GM23338 (cell line): Measurements from ENCODE around the gene VSIG10L. TPM values are rescaled to one million over a fixed set of nuclear protein-coding genes. Genes with fewer than 3 reads are reported as not detected.

Experiments used
- ATAC-seq: fragments of 200-7000 bp; cut with Tn5 transposase; 3 replicates; pipeline ENCODE4 v1.9.1; 2020
- DNase-seq: peaks from one replicate; pipeline ENCODE4 v3.0.0-alpha.2; 2015; ENCODE audit warnings: low spot score
- H2AFZ ChIP-seq: fragments of 200-600 bp; sonication (generic); 2 replicates; pipeline ENCODE4 v1.8.0; 2016; ENCODE audit warnings: antibody characterized with exemption, mild to moderate bottlenecking, moderate library complexity
- H3F3A ChIP-seq: fragments of 200-600 bp; sonication (generic); replicated peaks from 2 replicates; pipeline ENCODE4 v1.8.0; 2017; ENCODE audit warnings: antibody characterized with exemption, mixed run types, low read depth
- H3K27ac ChIP-seq: fragments of 200-600 bp; sonication (generic); 2 replicates; pipeline ENCODE4 v1.6.1; 2016; ENCODE audit warnings: low read depth
- H3K27me3 ChIP-seq: fragments of 200-600 bp; sonication (generic); 2 replicates; pipeline ENCODE4 v1.8.0; 2016; ENCODE audit warnings: mild to moderate bottlenecking, mixed run types, moderate library complexity; ENCODE audit not compliant: insufficient read depth
- H3K36me3 ChIP-seq: fragments of 200-600 bp; sonication (generic); 2 replicates; pipeline ENCODE4 v1.8.0; 2016; ENCODE audit warnings: mild to moderate bottlenecking; ENCODE audit not compliant: insufficient read depth
- H3K4me1 ChIP-seq: fragments of 200-600 bp; sonication (generic); 2 replicates; pipeline ENCODE4 v1.8.0; 2016; ENCODE audit warnings: mild to moderate bottlenecking, moderate library complexity; ENCODE audit not compliant: insufficient read depth
- H3K4me2 ChIP-seq: fragments of 200-600 bp; sonication (generic); 2 replicates; pipeline ENCODE4 v1.7.1; 2017; ENCODE audit warnings: mixed run types
- H3K4me3 ChIP-seq: fragments of 200-600 bp; sonication (generic); 2 replicates; pipeline ENCODE4 v1.6.1; 2016; ENCODE audit warnings: mixed run types
- H3K79me2 ChIP-seq: fragments of 200-600 bp; sonication (generic); replicated peaks from 2 replicates; pipeline ENCODE4 v1.8.0; 2017; ENCODE audit warnings: mild to moderate bottlenecking; ENCODE audit not compliant: insufficient read depth
- H3K9me2 ChIP-seq: fragments of 200-600 bp; sonication (generic); 2 replicates; pipeline ENCODE4 v1.8.0; 2017; ENCODE audit not compliant: insufficient read depth
- H4K20me1 ChIP-seq: fragments of 200-600 bp; sonication (generic); replicated peaks from 2 replicates; pipeline ENCODE4 v1.8.0; 2017; ENCODE audit warnings: mild to moderate bottlenecking; ENCODE audit not compliant: insufficient read depth
- H3K27ac Mint-ChIP-seq: 2 replicates; pipeline ENCODE4 v1.8.0; 2020; ENCODE audit warnings: inconsistent platforms, mild to moderate bottlenecking, moderate library complexity, mixed read lengths
- H3K27me3 Mint-ChIP-seq: 3 replicates; pipeline ENCODE4 v1.8.0; 2022; ENCODE audit warnings: low read depth, mild to moderate bottlenecking, moderate library complexity, mixed read lengths, inconsistent platforms; ENCODE audit not compliant: insufficient read depth, poor library complexity
- H3K36me3 Mint-ChIP-seq: 3 replicates; pipeline ENCODE4 v1.8.0; 2021; ENCODE audit warnings: low read depth, mild to moderate bottlenecking, inconsistent platforms, moderate library complexity, mixed read lengths
- H3K4me1 Mint-ChIP-seq: 3 replicates; pipeline ENCODE4 v1.8.0; 2020; ENCODE audit warnings: mild to moderate bottlenecking, inconsistent platforms, mixed read lengths
- H3K4me3 Mint-ChIP-seq: 3 replicates; pipeline ENCODE4 v1.8.0; 2021; ENCODE audit warnings: moderate library complexity, mild to moderate bottlenecking, inconsistent platforms, mixed read lengths
- H3K9me3 Mint-ChIP-seq: 3 replicates; pipeline ENCODE4 v1.8.0; 2020; ENCODE audit warnings: moderate library complexity, mild to moderate bottlenecking, inconsistent platforms, mixed read lengths
- CREB1 ChIP-seq: fragments of 250-450 bp; sonication (Bioruptor Pico); IDR thresholded peaks from 2 replicates; pipeline ENCODE4 v1.5.0; 2020; ENCODE audit warnings: low read depth, mild to moderate bottlenecking, moderate library complexity
- CTCF ChIP-seq, 2 experiments: fragments of 200-600 bp in 1 of 2; sonication (generic) in 1 of 2; conservative IDR thresholded peaks; 2 replicates each; pipeline versions ENCODE4 v1.5.1 to v1.6.1; 2016 to 2017; ENCODE audit warnings: antibody characterized with exemption in 2 of 2, low read depth in 2 of 2, mild to moderate bottlenecking in 2 of 2, moderate library complexity in 1 of 2
- ETS1 ChIP-seq: IDR thresholded peaks from 2 replicates; pipeline ENCODE4 v1.6.1; 2016; ENCODE audit warnings: antibody characterized with exemption
- EZH2 ChIP-seq: fragments of 200-600 bp; sonication (generic); IDR thresholded peaks from one replicate; pipeline ENCODE4 v1.8.0; 2017; ENCODE audit warnings: antibody characterized with exemption, mild to moderate bottlenecking, low read depth; ENCODE audit not compliant: unreplicated experiment
- EZH2phosphoT487 ChIP-seq: fragments of 200-600 bp; sonication (generic); IDR thresholded peaks from one replicate; pipeline ENCODE4 v1.8.1; 2018; ENCODE audit warnings: antibody characterized with exemption; ENCODE audit not compliant: unreplicated experiment
- JUNB ChIP-seq: IDR thresholded peaks from one replicate; pipeline ENCODE4 v1.6.1; 2016; ENCODE audit warnings: antibody characterized with exemption; ENCODE audit not compliant: unreplicated experiment
- NANOG ChIP-seq: IDR thresholded peaks from 2 replicates; pipeline ENCODE4 v1.6.1; 2016; ENCODE audit warnings: antibody characterized with exemption, borderline replicate concordance
- POLR2AphosphoS5 ChIP-seq: IDR thresholded peaks from 2 replicates; pipeline ENCODE4 v1.6.1; 2016; ENCODE audit warnings: antibody characterized with exemption, low read depth
- REST ChIP-seq: IDR thresholded peaks from one replicate; pipeline ENCODE4 v1.6.1; 2018; ENCODE audit warnings: antibody characterized with exemption; ENCODE audit not compliant: unreplicated experiment
- STAT1 ChIP-seq: IDR thresholded peaks from one replicate; pipeline ENCODE4 v1.6.1; 2016; ENCODE audit warnings: antibody characterized with exemption; ENCODE audit not compliant: unreplicated experiment
- ZNF114 ChIP-seq: fragments of 250-450 bp; sonication (Bioruptor Pico); IDR thresholded peaks from 2 replicates; pipeline ENCODE4 v1.5.0; 2020; ENCODE audit warnings: mild to moderate bottlenecking, moderate library complexity
- ZNF331 ChIP-seq: fragments of 250-450 bp; sonication (Bioruptor Pico); IDR thresholded peaks from 2 replicates; pipeline ENCODE4 v1.5.0; 2020; ENCODE audit warnings: low read depth, mild to moderate bottlenecking, moderate library complexity
- ZNF462 ChIP-seq: fragments of 250-450 bp; sonication (Bioruptor Pico); IDR thresholded peaks from 2 replicates; pipeline ENCODE4 v1.5.0; 2020; ENCODE audit warnings: mild to moderate bottlenecking, moderate library complexity
- polyA plus RNA-seq: library from polyadenylated mRNA; unstranded; fragments of >200 nt; fragmentation: Nextera tagmentation; extraction: Ambion mirVana; gene quantifications from 2 replicates; pipeline ENCODE4 v1.2.1, GENCODE V29; 2016
- total RNA-seq: library from RNA; depleted of rRNA; stranded (reverse); fragments of >200 nt; shearing (Covaris generic); gene quantifications from 2 replicates; pipeline ENCODE4 v1.2.3, GENCODE V29; 2014

VSIG10L gene
- total and polyA plus RNA-seq, 2 experiments from 2014 or later: 9.6 to 10.4 TPM

GRCh38 chr19:51357952-51358351 lies 16.0 kb upstream of the VSIG10L start:
- H3K4me3 ChIP-seq: no peak overlapping the region
- Mint-ChIP-seq H3K4me3 (no peak overlapping the region), H3K4me1 (peaks cover 15% of the 10 kb centered on the region), H3K36me3 (no peaks in the 10 kb centered on the region), H3K27ac (no peak overlapping the region), H3K27me3 (peaks cover 2% of the 10 kb centered on the region), H3K9me3 (no peaks in the 10 kb centered on the region)
- no peak for DNase-seq
- H3F3A ChIP-seq: no peaks in the 10 kb centered on the region
- no peak overlapping the region for H3K4me2 ChIP-seq
- H3K4me1 ChIP-seq: peaks cover 9% of the 10 kb centered on the region; the same call in 1 of the 2 replicates
- H2AFZ ChIP-seq: no peak overlapping the region
- no peaks in the 10 kb centered on the region for H3K79me2 ChIP-seq
- ATAC-seq: no peak
- TF ChIP-seq JUNB (no peak), ZNF331 (CRISPR knock-in tag) (no peak), ZNF462 (CRISPR knock-in tag) (no peak), NANOG (no peak), POLR2AphosphoS5 (no peak), ZNF114 (CRISPR knock-in tag) (no peak), REST (no peak), EZH2 (no peak), STAT1 (no peak), EZH2phosphoT487 (no peak), CREB1 (CRISPR knock-in tag) (no peak), CTCF (conservative IDR thresholded peaks at IDR 0.05; ENCODE audit: low read depth in 2 of 2) (no peak), ETS1 (no peak)
- H3K27me3 ChIP-seq: no peaks in the 10 kb centered on the region
- H3K27ac ChIP-seq: no peak overlapping the region
- no peaks in the 10 kb centered on the region for H3K9me2 ChIP-seq
- H4K20me1 ChIP-seq: no peaks in the 10 kb centered on the region
- H3K36me3 ChIP-seq: no peaks in the 10 kb centered on the region
